ENCODE measurements around the gene TTC28. TPM values are rescaled to one million over a fixed set of nuclear protein-coding genes. Genes with fewer than 3 reads are reported as not detected.
"Not testable (repeated sequence)": the region's sequence is repeated elsewhere in the genome, so short reads cannot be mapped to it uniquely, and the experiment has no call there.

Gene TTC28
- total and polyA plus RNA-seq, 2 donors, result 2.0 to 5.5 TPM

DNA sequence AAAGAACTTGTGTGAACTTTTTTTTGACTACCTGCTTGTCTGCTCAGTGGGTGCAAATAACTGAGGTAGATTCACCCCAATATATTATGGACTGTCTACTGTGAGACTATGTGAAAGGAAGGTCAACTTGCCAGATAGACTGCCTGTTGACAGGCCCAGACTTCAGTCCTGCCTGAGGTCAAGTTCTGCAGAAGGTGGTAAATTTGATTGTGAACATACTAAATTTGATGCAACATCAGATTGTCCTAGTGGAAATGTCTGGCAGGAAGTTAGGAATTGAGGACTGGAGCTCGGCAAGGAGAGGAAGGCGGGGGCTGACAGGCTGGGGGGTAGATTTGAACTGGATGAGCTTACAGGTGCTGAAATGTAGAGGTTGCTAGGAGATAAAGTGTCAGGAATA, 140.7 kb downstream of the TTC28 start:
- Histone ChIP-seq H3K36me3 (ENCODE audit: control insufficient read depth in 2 of 2, insufficient read depth in 2 of 2, low read length in 1 of 2) (no peaks in the 10 kb centered on the region), H3K4me3 (ENCODE audit: low read length in 2 of 2) (no peak overlapping the region), H3K4me1 (ENCODE audit: control insufficient read depth in 2 of 2, insufficient read depth in 2 of 2, low read length in 2 of 2) (no peaks in the 10 kb centered on the region), H3K27me3 (ENCODE audit: control insufficient read depth in 2 of 2, insufficient read depth in 1 of 2, low read length in 1 of 2) (no peaks in the 10 kb centered on the region), H3K27ac (ENCODE audit: low read depth in 1 of 2, low read length in 1 of 2) (no peak overlapping the region), H3K9me3 (ENCODE audit: control insufficient read depth in 2 of 2, insufficient read depth in 1 of 2, low read length in 1 of 2) (peaks cover 0 to 3% of the 10 kb centered on the region in 2 donors)
- 98% methylated on average over 2 of the region's 2 CpGs for WGBS
- DNase-seq (ENCODE audit: low read depth in 6 of 9, low spot score in 9 of 9), result no peak

DNA sequence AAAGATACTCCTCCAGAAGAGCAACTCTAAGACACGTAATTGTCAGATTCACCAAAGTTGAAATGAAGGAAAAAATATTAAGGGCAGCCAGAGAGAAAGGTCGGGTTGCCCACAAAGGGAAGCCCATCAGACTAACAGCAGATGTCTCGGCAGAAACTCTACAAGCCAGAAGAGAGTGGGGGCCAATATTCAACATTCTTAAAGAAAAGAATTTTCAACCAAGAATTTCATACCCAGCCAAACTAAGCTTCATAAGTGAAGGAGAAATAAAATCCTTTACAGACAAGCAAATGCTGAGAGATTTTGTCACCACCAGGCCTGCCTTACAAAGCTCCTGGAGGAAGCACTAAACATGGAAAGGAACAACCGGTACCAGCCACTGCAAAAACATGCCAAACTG, 149.1 kb downstream of the TTC28 start:
- H3K9me3 ChIP-seq (ENCODE audit: control insufficient read depth in 2 of 2, insufficient read depth in 1 of 2, low read length in 1 of 2); H3K4me1 ChIP-seq (ENCODE audit: control insufficient read depth in 2 of 2, insufficient read depth in 2 of 2, low read length in 2 of 2); DNase-seq (ENCODE audit: low read depth in 6 of 9, low spot score in 9 of 9); H3K27me3 ChIP-seq (ENCODE audit: control insufficient read depth in 2 of 2, insufficient read depth in 1 of 2, low read length in 1 of 2); H3K4me3 ChIP-seq (ENCODE audit: low read length in 2 of 2); H3K27ac ChIP-seq (ENCODE audit: low read depth in 1 of 2, low read length in 1 of 2); H3K36me3 ChIP-seq (ENCODE audit: control insufficient read depth in 2 of 2, insufficient read depth in 2 of 2, low read length in 1 of 2): not testable (repeated sequence)
- 95% methylated on average over 4 of the region's 4 CpGs for WGBS

DNA sequence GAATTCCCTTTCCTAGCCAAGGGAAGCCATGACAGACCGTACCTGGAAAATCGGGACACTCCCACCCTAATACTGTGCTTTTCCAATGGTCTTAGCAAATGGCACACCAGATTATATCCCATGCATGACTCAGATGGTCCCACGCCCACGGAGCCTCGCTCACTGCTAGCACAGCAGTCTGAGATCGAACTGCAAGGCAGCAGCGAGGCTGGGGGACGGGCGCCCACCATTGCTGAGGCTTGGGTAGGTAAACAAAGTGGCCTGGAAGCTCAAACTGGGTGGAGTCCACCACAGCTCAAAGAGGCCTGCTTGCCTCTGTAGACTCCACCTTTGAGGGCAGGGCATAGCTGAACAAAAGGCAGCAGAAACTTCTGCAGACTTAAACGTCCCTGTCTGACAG, 150.5 kb downstream of the TTC28 start:
- not testable (repeated sequence) for DNase-seq (ENCODE audit: low read depth in 6 of 9, low spot score in 9 of 9); H3K9me3 ChIP-seq (ENCODE audit: control insufficient read depth in 2 of 2, insufficient read depth in 1 of 2, low read length in 1 of 2); H3K4me1 ChIP-seq (ENCODE audit: control insufficient read depth in 2 of 2, insufficient read depth in 2 of 2, low read length in 2 of 2); H3K4me3 ChIP-seq (ENCODE audit: low read length in 2 of 2); H3K27ac ChIP-seq (ENCODE audit: low read depth in 1 of 2, low read length in 1 of 2); H3K27me3 ChIP-seq (ENCODE audit: control insufficient read depth in 2 of 2, insufficient read depth in 1 of 2, low read length in 1 of 2); H3K36me3 ChIP-seq (ENCODE audit: control insufficient read depth in 2 of 2, insufficient read depth in 2 of 2, low read length in 1 of 2)
- WGBS, result 97% methylated on average over 10 of the region's 10 CpGs

DNA sequence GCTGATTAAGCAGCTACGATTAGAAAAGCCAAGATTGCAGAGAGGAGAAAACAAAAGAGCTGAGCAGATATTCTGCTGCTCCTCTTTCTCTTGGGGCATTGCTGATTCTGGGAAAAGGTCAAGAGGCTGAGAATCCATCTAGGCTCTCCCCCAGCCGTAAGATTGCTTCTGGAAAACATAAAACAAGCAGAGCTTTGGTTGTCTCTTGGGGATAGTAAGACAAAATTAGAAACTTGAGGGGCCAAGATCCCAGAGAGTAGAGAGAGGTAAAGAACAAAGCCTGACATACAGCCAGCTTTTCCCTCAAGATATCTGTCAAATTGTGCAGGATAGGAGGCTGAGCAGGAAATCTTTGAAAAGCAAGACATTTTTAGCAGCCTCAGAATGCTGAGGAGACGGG, 158.2 kb downstream of the TTC28 start:
- no peak for DNase-seq (ENCODE audit: low read depth in 6 of 9, low spot score in 9 of 9)
- Histone ChIP-seq H3K9me3 (ENCODE audit: control insufficient read depth in 2 of 2, insufficient read depth in 1 of 2, low read length in 1 of 2) (no peaks in the 10 kb centered on the region), H3K4me3 (ENCODE audit: low read length in 2 of 2) (no peak overlapping the region), H3K27me3 (ENCODE audit: control insufficient read depth in 2 of 2, insufficient read depth in 1 of 2, low read length in 1 of 2) (no peaks in the 10 kb centered on the region), H3K27ac (ENCODE audit: low read depth in 1 of 2, low read length in 1 of 2) (no peak overlapping the region), H3K4me1 (ENCODE audit: control insufficient read depth in 2 of 2, insufficient read depth in 2 of 2, low read length in 2 of 2) (no peaks in the 10 kb centered on the region), H3K36me3 (ENCODE audit: control insufficient read depth in 2 of 2, insufficient read depth in 2 of 2, low read length in 1 of 2) (no peaks in the 10 kb centered on the region)
- 92% methylated on average over 3 of the region's 3 CpGs for WGBS

DNA sequence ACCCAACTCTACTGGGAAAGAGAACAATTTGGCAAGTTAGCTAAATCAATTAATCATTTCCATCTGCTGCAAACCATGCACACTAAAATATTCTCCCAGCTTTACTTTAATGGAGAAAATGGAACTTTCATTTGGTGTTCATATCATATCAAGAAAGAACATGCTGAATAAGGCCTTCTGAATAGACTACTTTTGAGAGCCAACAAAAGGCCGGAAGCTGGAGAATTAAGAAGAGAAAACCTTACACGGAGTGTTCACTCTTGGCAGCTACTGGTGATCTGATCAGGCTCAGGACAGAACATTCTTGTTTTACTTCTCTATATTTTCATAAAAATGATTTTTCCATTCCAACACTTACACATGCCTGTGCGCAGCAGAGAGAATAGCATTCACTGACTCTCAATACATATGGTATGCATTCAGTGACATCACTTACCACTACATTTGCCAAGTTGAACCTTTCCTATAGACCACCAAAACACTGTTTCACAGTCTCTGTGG, 165.3 kb downstream of the TTC28 start:
- Histone ChIP-seq H3K4me1 (ENCODE audit: control insufficient read depth in 2 of 2, insufficient read depth in 2 of 2, low read length in 2 of 2) (no peaks in the 10 kb centered on the region), H3K36me3 (ENCODE audit: control insufficient read depth in 2 of 2, insufficient read depth in 2 of 2, low read length in 1 of 2) (no peaks in the 10 kb centered on the region), H3K9me3 (ENCODE audit: control insufficient read depth in 2 of 2, insufficient read depth in 1 of 2, low read length in 1 of 2) (no peaks in the 10 kb centered on the region), H3K4me3 (ENCODE audit: low read length in 2 of 2) (no peak overlapping the region), H3K27ac (ENCODE audit: low read depth in 1 of 2, low read length in 1 of 2) (no peak overlapping the region), H3K27me3 (ENCODE audit: control insufficient read depth in 2 of 2, insufficient read depth in 1 of 2, low read length in 1 of 2) (no peaks in the 10 kb centered on the region)
- WGBS, result 95% methylated on average over 3 of the region's 3 CpGs
- no peak for DNase-seq (ENCODE audit: low read depth in 6 of 9, low spot score in 9 of 9)

DNA sequence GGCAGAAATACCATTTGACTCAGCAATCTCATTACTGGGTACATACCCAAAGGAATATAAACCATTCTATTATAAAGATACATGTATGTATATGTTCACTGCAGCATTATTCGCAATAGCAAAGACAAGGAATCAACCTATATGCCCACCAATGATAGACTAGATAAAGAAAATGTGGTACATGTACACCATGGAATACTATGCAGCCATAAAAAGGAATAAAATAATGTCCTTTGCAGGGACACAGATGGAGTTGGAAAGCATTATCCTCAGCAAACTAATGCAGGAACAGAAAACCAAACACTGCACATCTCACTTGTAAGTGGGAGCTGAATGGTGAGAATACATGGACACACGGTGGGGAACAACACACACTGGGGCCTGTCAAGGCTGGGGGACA, 167.3 kb downstream of the TTC28 start:
- not testable (repeated sequence) for H3K27ac ChIP-seq (ENCODE audit: low read depth in 1 of 2, low read length in 1 of 2); H3K4me1 ChIP-seq (ENCODE audit: control insufficient read depth in 2 of 2, insufficient read depth in 2 of 2, low read length in 2 of 2); DNase-seq (ENCODE audit: low read depth in 6 of 9, low spot score in 9 of 9); H3K9me3 ChIP-seq (ENCODE audit: control insufficient read depth in 2 of 2, insufficient read depth in 1 of 2, low read length in 1 of 2); H3K27me3 ChIP-seq (ENCODE audit: control insufficient read depth in 2 of 2, insufficient read depth in 1 of 2, low read length in 1 of 2); H3K36me3 ChIP-seq (ENCODE audit: control insufficient read depth in 2 of 2, insufficient read depth in 2 of 2, low read length in 1 of 2); H3K4me3 ChIP-seq (ENCODE audit: low read length in 2 of 2)
- 96% methylated on average over 2 of the region's 2 CpGs for WGBS

DNA sequence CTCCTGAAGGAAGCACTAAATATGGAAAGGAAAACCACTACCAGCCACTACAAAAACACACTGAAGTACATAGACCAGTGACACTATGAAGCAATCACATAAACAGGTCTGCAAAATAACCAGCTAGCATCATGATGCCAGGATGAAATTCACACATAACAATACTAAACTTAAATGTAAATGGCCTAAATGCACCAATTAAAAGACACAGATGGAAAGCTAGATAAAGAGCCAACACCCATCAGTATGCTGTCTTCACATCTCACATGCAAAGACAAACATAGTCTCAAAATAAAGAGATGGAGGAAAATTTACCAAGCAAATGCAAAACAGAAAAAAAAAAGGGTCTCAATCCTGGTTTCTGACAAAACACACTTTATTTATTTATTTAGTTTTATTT, 171.7 kb downstream of the TTC28 start:
- Histone ChIP-seq H3K9me3 (ENCODE audit: control insufficient read depth in 2 of 2, insufficient read depth in 1 of 2, low read length in 1 of 2) (no peaks in the 10 kb centered on the region), H3K4me1 (ENCODE audit: control insufficient read depth in 2 of 2, insufficient read depth in 2 of 2, low read length in 2 of 2) (no peaks in the 10 kb centered on the region), H3K36me3 (ENCODE audit: control insufficient read depth in 2 of 2, insufficient read depth in 2 of 2, low read length in 1 of 2) (no peaks in the 10 kb centered on the region), H3K27me3 (ENCODE audit: control insufficient read depth in 2 of 2, insufficient read depth in 1 of 2, low read length in 1 of 2) (no peaks in the 10 kb centered on the region), H3K27ac (ENCODE audit: low read depth in 1 of 2, low read length in 1 of 2) (no peak overlapping the region), H3K4me3 (ENCODE audit: low read length in 2 of 2) (no peak overlapping the region)
- no peak for DNase-seq (ENCODE audit: low read depth in 6 of 9, low spot score in 9 of 9)

DNA sequence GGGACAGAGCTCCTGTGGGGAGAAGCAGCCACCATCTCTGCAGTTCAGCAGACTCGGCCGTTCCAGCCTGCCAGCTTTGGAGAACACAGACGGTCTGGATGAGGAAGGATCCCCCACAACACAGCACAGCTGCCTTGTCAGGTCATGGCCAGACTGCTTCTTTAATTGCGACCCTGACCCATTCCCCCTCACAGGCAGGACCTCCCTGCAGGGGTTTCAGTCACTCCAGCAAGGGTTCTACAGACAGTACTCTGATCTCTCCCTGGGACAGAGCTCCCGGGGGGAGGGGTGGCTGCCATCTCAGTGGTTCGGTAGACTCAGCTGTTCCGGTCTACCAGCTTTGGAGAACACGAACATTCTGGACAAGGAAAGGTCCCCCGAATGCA, 173.5 kb downstream of the TTC28 start:
- Histone ChIP-seq H3K4me1 (ENCODE audit: control insufficient read depth in 2 of 2, insufficient read depth in 2 of 2, low read length in 2 of 2) (no peaks in the 10 kb centered on the region), H3K9me3 (ENCODE audit: control insufficient read depth in 2 of 2, insufficient read depth in 1 of 2, low read length in 1 of 2) (no peaks in the 10 kb centered on the region), H3K27me3 (ENCODE audit: control insufficient read depth in 2 of 2, insufficient read depth in 1 of 2, low read length in 1 of 2) (no peaks in the 10 kb centered on the region), H3K36me3 (ENCODE audit: control insufficient read depth in 2 of 2, insufficient read depth in 2 of 2, low read length in 1 of 2) (no peaks in the 10 kb centered on the region), H3K4me3 (ENCODE audit: low read length in 2 of 2) (no peak overlapping the region), H3K27ac (ENCODE audit: low read depth in 1 of 2, low read length in 1 of 2) (no peak overlapping the region)
- no peak for DNase-seq (ENCODE audit: low read depth in 6 of 9, low spot score in 9 of 9)
- 96% methylated on average over 9 of the region's 9 CpGs for WGBS

DNA sequence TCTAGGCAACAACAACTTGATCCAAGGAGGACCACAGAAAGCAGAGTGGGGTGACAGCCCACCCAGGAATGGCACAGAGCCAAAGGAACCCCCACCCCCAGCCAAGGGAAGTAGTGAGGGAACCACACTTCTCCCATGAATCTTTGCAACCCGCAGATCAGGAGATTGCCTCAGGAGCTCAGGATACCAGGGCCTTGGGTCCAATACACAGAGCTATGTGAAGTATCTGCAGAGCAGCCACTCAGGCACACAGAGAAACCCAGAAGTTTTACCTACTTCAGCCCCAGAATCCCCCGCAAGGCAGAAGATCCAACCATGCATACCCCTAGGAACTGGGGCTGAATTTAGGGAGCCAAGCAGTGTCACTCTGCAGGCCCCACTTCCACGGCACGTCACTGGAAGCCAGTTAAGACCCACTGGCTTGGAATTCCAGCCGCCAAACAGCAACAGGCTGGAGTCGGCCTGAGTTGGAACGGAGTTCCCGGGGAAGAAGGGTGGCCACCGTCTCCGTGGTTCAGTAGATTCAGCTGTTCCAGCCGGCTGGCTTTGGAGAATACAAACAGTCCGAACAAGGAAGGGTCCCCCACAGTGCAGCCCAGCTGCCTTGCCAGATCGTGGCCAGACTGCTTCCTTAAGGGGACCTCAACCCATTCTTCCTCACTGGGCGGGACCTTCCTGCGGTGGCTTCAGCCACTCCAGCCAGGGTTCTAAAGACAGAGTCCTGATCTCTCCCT, 174.1 kb downstream of the TTC28 start:
- DNase-seq (ENCODE audit: low read depth in 6 of 9, low spot score in 9 of 9), result no peak
- no peaks in the 10 kb centered on the region for H3K9me3 ChIP-seq (ENCODE audit: control insufficient read depth in 2 of 2, insufficient read depth in 1 of 2, low read length in 1 of 2)
- WGBS, result 95% methylated on average over 15 of the region's 15 CpGs
- H3K4me3 ChIP-seq (ENCODE audit: low read length in 2 of 2), result no peak overlapping the region
- no peaks in the 10 kb centered on the region for H3K27me3 ChIP-seq (ENCODE audit: control insufficient read depth in 2 of 2, insufficient read depth in 1 of 2, low read length in 1 of 2)
- H3K27ac ChIP-seq (ENCODE audit: low read depth in 1 of 2, low read length in 1 of 2), result no peak overlapping the region
- H3K4me1 ChIP-seq (ENCODE audit: control insufficient read depth in 2 of 2, insufficient read depth in 2 of 2, low read length in 2 of 2), result no peaks in the 10 kb centered on the region
- no peaks in the 10 kb centered on the region for H3K36me3 ChIP-seq (ENCODE audit: control insufficient read depth in 2 of 2, insufficient read depth in 2 of 2, low read length in 1 of 2)

All from thymus (tissue), 11 donors.